Breast epithelium (tissue), 4 donors: ENCODE measurements around the gene ILK. TPM values are rescaled to one million over a fixed set of nuclear protein-coding genes. Genes with fewer than 3 reads are reported as not detected.

ENCODE experiments used
- DNase-seq, 2 donors: peaks; one replicate each; pipeline ENCODE4 v3.0.0-alpha.2; 2019; ENCODE audit warnings: low spot score in 2 of 2
- H3K27ac ChIP-seq, 2 donors: fragments of 200-600 bp; sonication (generic) in 1 of 2; one replicate each; pipeline ENCODE4 v1.5.1; 2016 to 2019; ENCODE audit warnings: mild to moderate bottlenecking in 1 of 2
- H3K27me3 ChIP-seq, 2 donors: fragments of 200-600 bp; sonication (generic) in 1 of 2; one replicate each; pipeline versions ENCODE4 v1.5.1 to v1.6.0; 2017 to 2019; ENCODE audit warnings: control low read depth in 1 of 2, mild to moderate bottlenecking in 1 of 2
- H3K36me3 ChIP-seq: fragments of 200-600 bp; one replicate; pipeline ENCODE4 v1.5.1; 2019
- H3K4me1 ChIP-seq, 2 donors: fragments of 200-600 bp; sonication (generic); one replicate each; pipeline ENCODE4 v1.5.1; 2016 to 2019; ENCODE audit warnings: control low read depth in 1 of 2
- H3K4me3 ChIP-seq, 3 donors: fragments of 200-600 bp; sonication (generic); 1 replicate in 2 of 3; 2 replicates in 1 of 3; pipeline ENCODE4 v1.5.1; 2016 to 2019; ENCODE audit warnings: mild to moderate bottlenecking in 3 of 3, moderate library complexity in 2 of 3
- H3K9me3 ChIP-seq, 2 donors: fragments of 200-600 bp; sonication (generic) in 1 of 2; one replicate each; pipeline ENCODE4 v1.5.1; 2016 to 2019; ENCODE audit warnings: control low read depth in 1 of 2
- CTCF ChIP-seq, 3 donors: fragments of 450-650 bp; IDR thresholded peaks; one replicate each; pipeline ENCODE4 v1.5.1; 2016 to 2017; ENCODE audit warnings: antibody characterized with exemption in 3 of 3, mild to moderate bottlenecking in 3 of 3, moderate library complexity in 3 of 3
- POLR2A ChIP-seq: fragments of 450-650 bp; IDR thresholded peaks from one replicate; pipeline ENCODE4 v1.6.1; 2016; ENCODE audit warnings: antibody characterized with exemption, mild to moderate bottlenecking, moderate library complexity
- POLR2AphosphoS5 ChIP-seq, 3 donors: sonication (generic); formaldehyde crosslinking; IDR thresholded peaks; one replicate each; pipeline ENCODE4 v1.6.1; 2017; ENCODE audit warnings: antibody characterized with exemption in 3 of 3
- intact Hi-C: fragments of 100-400 bp; cut with DNase I; formaldehyde crosslinking; loops from one replicate; pipeline ENCODE4 v1.15.1; 2023; ENCODE audit warnings: low total_unique reads
- total RNA-seq, 3 donors: library from RNA; depleted of rRNA; stranded (reverse); fragments of >200 nt; gene quantifications; one replicate each; pipeline ENCODE4 v1.1.0, GENCODE V29; 2016

The ILK gene
- total RNA-seq, 3 donors from 2014 or later: 113 to 118 (median 113) TPM

DNA sequence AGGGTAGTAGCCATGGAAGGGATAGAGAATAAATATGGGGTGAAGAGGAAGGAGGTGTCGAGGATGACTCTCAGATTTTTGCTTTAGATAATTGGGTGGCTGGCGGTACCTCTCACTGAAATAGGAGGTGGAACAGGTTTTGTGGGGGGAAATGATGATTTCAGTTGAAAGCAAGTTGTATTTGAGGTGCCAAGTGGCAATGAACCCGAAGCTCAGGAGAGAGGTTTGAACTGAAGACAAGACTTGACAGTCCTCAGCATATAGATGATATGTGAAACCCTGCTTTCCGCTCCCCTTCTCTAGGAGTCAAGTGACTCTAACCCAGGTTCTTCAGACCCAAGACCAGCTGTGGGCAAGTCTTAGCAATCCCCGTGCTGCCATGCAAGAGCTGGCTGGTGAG is 33.9 kb upstream of the ILK start:
- DNase-seq: no peak
- TF ChIP-seq POLR2A: no peak
- TF ChIP-seq CTCF (IDR thresholded peaks at IDR 0.05): no peak
- TF ChIP-seq POLR2AphosphoS5 (IDR thresholded peaks at IDR 0.05): no peak
- H3K27ac ChIP-seq: no peak overlapping the region
- no peaks in the 10 kb centered on the region for H3K4me1 ChIP-seq
- H3K9me3 ChIP-seq: no peaks in the 10 kb centered on the region
- H3K36me3 ChIP-seq: no peaks in the 10 kb centered on the region
- H3K27me3 ChIP-seq: no peaks in the 10 kb centered on the region
- intact Hi-C loops: no loop called here
- no peak overlapping the region for H3K4me3 ChIP-seq

GRCh38 chr11:6570691-6571427 is 32.7 kb upstream of the ILK start:
- no peak overlapping the region for H3K4me3 ChIP-seq
- TF ChIP-seq CTCF (IDR thresholded peaks at IDR 0.05): no peak
- TF ChIP-seq POLR2A: no peak
- no peak for TF ChIP-seq POLR2AphosphoS5 (IDR thresholded peaks at IDR 0.05)

DNA sequence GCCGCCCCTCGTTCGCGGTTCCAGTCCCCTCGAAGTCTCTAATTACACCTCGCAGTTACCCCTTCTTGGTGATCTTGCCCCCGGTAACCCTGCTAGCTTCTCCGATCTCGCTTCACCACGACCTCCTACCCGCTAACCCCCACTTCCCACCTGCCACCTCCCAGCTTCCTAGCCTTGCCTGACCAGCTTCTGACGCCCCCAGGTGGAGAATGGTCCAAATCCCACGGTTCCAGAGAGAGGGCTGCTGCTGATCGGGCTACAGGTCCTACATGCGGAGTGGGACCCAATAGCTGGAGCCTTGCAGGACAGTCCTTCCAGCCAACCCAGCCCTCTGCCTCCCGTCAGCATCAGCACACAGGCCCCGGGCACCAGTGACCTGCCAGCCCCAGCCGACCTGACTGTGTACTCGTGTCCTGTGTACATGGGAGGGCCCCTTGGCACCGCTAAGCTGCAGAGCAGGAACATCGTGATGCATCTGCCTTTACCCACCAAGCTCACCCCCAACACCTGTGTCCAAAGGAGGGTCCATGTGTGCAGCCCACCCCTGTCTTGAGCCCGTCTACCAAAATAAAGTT is 32.1 kb upstream of the ILK start:
- Histone ChIP-seq H3K27me3 (no peaks in the 10 kb centered on the region), H3K9me3 (no peaks in the 10 kb centered on the region), H3K27ac (no peak overlapping the region), H3K4me3 (no peak overlapping the region), H3K4me1 (no peaks in the 10 kb centered on the region), H3K36me3 (no peaks in the 10 kb centered on the region)
- TF ChIP-seq POLR2AphosphoS5 (IDR thresholded peaks at IDR 0.05) (no peak), CTCF (IDR thresholded peaks at IDR 0.05) (no peak), POLR2A (no peak)
- intact Hi-C loops: no loop called here
- no peak for DNase-seq

More at GRCh38 chr11:6570691-6571427, 32.7 kb upstream of the ILK start:
- Histone ChIP-seq H3K27ac (no peak overlapping the region), H3K4me1 (no peaks in the 10 kb centered on the region), H3K36me3 (no peaks in the 10 kb centered on the region), H3K27me3 (no peaks in the 10 kb centered on the region), H3K9me3 (no peaks in the 10 kb centered on the region)
- intact Hi-C loops: no loop called here
- DNase-seq: no peak

- Histone ChIP-seq H3K4me3 (no peak overlapping the region), H3K27ac (no peak overlapping the region), H3K36me3 (no peaks in the 10 kb centered on the region), H3K27me3 (no peaks in the 10 kb centered on the region), H3K9me3 (no peaks in the 10 kb centered on the region), H3K4me1 (peaks cover 0 to 1% of the 10 kb centered on the region in 2 donors)
- intact Hi-C loops: no loop called here
- DNase-seq: no peak
- no peak for TF ChIP-seq POLR2AphosphoS5 (IDR thresholded peaks at IDR 0.05)
- no peak for TF ChIP-seq POLR2A
- TF ChIP-seq CTCF (IDR thresholded peaks at IDR 0.05): no peak
Measured at GRCh38 chr11:6572215-6572614, 31.4 kb upstream of the ILK start.

DNA sequence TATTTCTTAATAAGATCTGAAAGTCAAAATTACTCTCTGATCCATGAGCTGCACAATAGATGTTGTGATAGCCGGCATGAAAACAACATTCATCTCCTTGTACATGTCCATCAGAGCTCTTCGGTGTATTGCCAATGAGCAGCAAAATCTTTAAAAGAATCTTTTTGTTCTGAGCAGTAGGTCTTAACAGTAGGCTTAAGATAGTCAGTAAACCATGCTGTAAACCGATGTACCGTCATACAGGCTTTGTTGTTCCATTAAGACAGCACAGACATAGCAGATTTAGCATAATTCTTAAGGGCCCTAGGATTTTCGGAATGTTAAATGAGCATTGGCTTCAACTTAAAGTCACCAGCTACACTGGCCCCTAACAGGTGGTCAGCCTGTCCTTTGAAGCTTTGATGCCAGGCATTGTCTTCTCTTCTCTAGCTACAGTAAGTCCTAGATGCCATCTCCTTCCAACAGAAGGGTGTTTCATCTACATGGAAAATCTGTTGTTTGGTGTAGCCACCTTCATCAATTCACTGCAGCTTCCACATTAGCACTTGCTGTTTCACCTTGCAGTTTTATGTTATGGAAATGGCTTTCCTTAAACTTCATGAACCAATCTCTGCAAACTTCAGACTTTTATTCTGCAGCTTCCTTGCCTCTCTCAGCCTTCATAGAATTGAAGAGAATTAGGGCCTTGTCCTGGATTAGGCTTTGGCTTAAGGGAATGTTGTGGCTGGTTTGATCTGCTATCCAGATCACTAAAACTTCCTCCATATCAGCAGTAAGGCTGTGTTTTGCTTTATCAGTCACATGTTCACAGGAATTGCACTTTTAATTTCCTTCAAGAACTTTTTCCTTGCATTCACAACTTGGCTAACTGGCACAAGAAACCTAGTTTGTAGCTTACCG is 28.5 kb upstream of the ILK start:
- no peak for TF ChIP-seq POLR2AphosphoS5 (IDR thresholded peaks at IDR 0.05)
- no peak for TF ChIP-seq POLR2A
- TF ChIP-seq CTCF (IDR thresholded peaks at IDR 0.05): no peak
- H3K27me3 ChIP-seq: no peaks in the 10 kb centered on the region
- no peaks in the 10 kb centered on the region for H3K9me3 ChIP-seq
- no peak for DNase-seq
- H3K27ac ChIP-seq: no peak overlapping the region
- intact Hi-C loops: no loop called here
- H3K4me3 ChIP-seq: no peak overlapping the region
- no peaks in the 10 kb centered on the region for H3K36me3 ChIP-seq
- peaks cover 0 to 5% of the 10 kb centered on the region in 2 donors for H3K4me1 ChIP-seq
